ENCODE results near the gene NPAS1.

NPAS1 gene

DNA sequence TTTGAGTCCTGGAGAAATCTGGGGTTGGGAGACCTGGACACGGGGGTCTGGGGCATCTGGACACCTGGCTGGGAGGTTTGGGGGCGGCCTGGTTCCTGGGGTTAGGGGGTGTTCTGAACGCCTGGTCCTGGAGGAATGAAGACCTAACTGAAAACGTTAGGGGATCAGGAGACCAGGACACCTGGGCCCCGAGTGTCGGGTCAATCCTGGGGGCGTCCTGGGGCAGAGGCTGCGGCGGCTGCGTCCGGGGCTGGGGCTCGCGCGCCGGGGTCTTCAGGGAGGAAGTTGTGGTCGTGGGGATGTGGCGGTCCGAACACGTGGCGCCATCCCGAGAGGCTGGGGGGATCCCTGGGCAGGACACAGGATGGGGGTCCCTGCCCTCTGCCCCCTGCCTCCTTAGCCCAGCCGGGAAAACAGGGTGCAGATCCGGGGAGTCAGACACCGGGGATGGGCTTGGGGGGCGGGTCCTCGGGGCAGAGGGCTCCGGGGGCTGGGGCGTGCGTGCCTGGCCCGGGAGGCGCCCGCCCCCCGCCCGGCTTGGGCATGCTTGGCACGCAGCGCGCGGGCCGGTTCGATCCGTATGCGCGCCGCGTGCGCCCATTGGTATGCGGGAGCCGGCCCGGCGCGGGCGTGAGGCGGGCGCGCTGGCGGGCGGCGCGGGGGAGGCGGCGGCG is 632 bp downstream of the NPAS1 start:
- no peak for DNase-seq (ENCODE audit: low read depth)

- DNase-seq (ENCODE audit: low read depth) = no peak
These were observed 1.4 kb downstream of the NPAS1 start for GRCh38 chr19:47020992-47021496.

GRCh38 chr19:47021536-47022139 is 2.0 kb downstream of the NPAS1 start:
- DNase-seq (ENCODE audit: low read depth) = no peak

GRCh38 chr19:47022140-47022536 is 2.5 kb downstream of the NPAS1 start:
- DNase-seq (ENCODE audit: low read depth) = no peak

- DNase-seq (ENCODE audit: low read depth) = no peak
These were observed 3.2 kb downstream of the NPAS1 start for GRCh38 chr19:47022541-47023447.

DNA sequence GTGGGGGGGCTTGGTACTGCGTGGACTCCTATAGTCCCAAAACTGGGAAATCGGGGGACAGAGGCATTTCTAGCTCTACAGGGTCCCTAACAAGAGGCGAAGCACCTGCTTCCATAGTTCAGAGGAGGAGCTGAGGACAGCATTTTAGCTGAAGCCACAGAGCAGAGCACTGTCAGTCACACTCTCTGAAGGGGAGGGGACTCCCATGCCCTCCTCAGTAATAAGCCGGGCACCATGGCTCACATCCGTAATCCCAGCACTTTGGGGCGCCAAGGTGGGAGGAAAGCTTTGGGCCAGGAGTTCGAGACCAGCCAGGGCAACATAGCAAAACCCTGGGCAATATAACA is 3.8 kb downstream of the NPAS1 start:
- no peak for DNase-seq (ENCODE audit: low read depth)

- DNase-seq (ENCODE audit: low read depth) = no peak
These were observed 4.9 kb downstream of the NPAS1 start for GRCh38 chr19:47024502-47024901.

DNA sequence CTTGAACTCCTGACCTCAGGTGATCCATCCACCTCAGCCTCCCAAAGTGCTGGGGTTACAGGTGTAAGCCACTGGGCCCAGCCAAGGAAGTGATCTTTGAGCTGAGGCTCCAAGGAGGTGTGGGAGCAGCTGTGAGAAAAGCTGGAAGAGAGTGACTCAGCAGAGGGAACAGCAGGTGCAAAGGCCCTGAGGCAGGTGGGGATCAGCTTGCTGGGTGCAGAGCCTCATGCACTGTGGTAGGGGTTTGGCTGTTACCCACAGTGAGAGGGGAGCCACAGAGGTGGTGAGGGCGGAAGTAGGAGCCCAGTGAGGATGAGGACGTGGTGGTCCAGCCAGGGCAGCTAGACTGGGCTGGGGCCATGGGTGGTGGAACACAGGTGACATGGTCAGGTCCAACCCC is 6.5 kb downstream of the NPAS1 start:
- no peak for DNase-seq (ENCODE audit: low read depth)

- DNase-seq (ENCODE audit: low read depth) = no peak
These were observed 7.3 kb downstream of the NPAS1 start for GRCh38 chr19:47026889-47027288.

GRCh38 chr19:47027586-47028088 is 8.0 kb downstream of the NPAS1 start:
- DNase-seq (ENCODE audit: low read depth) = no peak

GRCh38 chr19:47028195-47028601 is 8.6 kb downstream of the NPAS1 start:
- DNase-seq (ENCODE audit: low read depth) = no peak

DNA sequence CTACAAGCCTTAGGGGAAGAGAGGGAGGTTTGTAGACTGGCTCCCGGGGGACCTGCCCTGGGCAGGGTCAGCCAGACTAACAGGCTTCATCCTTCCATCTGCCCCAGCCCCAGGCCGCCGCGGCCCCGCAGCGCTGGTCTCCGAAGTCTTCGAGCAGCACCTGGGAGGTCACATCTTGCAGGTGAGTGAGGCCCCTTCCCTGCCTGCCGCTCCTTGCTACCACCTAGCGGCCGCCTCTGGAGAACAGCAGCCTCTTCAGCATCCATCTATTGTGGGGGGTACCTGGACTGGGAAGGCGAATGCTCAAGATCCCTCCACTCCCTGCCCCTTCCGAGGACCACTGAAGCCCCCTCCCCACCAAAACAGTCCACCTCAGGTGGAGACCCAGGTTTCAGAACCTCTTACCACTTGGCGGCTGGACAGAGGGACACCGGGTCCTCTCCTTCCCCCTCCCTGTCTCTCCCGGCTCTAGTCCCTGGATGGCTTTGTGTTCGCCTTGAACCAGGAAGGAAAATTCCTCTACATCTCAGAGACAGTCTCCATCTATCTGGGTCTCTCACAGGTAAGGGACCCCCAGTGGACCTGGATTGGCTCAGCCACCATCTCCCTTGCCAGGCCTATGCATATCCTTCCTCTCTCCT is 12.7 kb downstream of the NPAS1 start:
- DNase-seq (ENCODE audit: low read depth) = peak; percentile 42

GRCh38 chr19:47035127-47036096 is 15.8 kb downstream of the NPAS1 start:
- peak; percentile 90 for DNase-seq (ENCODE audit: low read depth)

DNA sequence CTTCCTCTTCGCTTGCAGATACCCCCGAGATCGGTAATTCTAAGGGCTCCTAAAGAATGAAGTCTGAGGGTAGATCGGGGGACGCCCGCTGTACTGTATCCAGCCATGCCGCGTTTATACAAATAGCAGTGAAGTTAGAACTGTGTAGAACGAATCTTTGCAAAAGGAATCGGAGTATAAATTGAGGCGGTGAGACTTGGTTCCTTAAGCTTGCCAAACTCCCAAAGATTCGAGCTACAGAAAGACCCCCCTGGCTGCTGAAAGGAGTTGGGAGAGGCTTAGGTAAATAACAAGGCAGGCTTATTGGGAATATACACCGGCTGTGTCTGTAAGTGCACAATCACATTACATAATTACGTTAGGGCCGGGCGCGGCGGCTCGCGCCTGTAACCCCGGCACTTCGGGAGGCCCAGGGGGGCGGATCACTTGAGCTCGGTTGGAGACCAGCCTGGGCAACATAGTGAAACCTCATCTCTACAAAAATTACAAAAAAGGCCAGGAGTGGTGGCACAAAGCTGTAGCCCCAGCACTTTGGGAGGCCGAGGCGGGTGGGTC is 16.5 kb downstream of the NPAS1 start:
- DNase-seq (ENCODE audit: low read depth) = no peak

DNA sequence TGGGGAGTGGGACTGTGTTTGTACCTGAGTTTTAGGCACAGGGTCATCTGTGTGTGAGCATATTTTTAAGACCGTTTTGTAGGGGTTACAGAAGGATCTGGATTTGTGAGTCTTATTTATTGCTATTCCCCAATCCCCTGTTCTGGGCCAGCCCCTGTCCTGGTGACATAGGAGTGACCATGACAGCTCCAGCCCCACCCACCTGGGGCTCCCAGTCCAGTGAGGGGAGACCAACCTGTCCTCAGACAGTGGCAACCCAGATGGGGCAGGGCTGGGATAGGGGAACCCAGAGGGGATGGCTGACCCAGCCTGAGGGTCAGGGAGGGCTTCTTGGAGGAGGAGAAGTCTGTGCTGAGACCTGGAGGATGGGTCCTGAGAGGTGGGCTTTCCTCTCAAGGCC is 18.1 kb downstream of the NPAS1 start:
- DNase-seq (ENCODE audit: low read depth) = no peak

- DNase-seq (ENCODE audit: low read depth) = no peak
These were observed 19.7 kb downstream of the NPAS1 start for GRCh38 chr19:47039239-47039874.

DNA sequence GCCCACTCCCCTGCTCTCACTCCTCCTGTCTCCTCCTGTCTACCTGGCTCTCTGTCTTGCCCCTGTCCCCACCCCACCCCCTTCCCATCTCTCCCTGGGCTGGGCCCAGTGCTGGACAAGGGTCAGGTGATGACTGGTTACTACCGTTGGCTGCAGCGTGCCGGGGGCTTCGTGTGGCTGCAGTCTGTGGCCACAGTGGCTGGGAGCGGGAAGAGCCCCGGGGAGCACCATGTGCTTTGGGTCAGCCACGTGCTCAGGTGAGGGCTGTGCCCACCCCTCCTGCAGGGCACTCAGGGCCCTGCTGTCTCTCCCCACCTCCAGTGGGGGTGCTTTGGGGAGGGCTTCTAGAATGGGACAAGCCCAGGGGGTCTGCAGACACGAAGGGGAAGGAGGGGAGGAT is 21.2 kb downstream of the NPAS1 start:
- no peak for DNase-seq (ENCODE audit: low read depth)

DNA sequence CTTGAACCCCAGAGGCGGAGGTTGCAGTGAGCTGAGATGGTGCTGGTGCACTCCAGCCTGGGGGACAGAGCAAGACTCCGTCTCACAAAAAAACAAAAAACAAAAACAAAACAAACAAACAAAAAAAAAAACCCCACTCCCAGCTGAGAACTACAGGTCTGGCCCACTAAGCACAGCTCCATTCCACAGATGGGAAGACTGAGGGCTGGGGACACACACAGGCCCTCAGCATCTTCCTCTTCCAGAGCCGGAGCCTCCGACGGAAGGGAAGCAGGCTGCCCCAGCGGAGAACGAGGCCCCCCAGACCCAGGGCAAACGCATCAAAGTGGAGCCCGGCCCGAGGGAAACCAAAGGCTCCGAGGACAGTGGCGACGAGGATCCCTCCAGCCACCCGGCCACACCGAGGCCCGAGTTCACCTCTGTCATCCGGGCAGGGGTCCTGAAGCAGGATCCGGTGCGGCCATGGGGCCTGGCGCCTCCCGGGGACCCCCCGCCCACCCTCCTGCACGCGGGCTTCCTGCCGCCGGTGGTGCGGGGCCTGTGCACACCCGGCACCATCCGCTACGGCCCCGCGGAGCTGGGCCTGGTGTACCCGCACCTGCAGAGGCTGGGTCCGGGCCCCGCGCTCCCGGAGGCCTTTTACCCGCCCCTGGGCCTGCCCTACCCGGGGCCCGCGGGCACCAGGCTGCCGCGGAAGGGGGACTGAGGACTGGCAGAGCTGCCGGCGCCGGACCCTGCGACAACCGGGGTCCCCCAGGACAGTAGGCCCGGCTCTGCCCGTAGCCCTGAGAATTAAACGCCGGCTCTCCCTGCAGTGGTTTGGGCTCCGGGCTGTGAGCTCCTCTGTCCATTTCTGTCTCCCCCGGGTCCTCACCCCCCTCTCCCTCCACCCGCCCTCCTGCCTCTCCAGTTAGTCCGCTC is 25.6 kb downstream of the NPAS1 start:
- DNase-seq (ENCODE audit: low read depth) = no peak

- no peak for DNase-seq (ENCODE audit: low read depth)
These were observed 26.3 kb downstream of the NPAS1 start for GRCh38 chr19:47045867-47046470.

Measured in stimulated activated CD8-positive, alpha-beta memory T cell treated with anti-CD3 and anti-CD28 coated beads, Interleukin-12 subunit alpha, Interleukin-12 subunit beta, amount 100 ng/mL, for 4 hours (primary cell).